ENCODE data around the gene PATL2.
"Not testable (repeated sequence)": the region's sequence is repeated elsewhere in the genome, so short reads cannot be mapped to it uniquely, and the experiment has no call there.

GRCh38 chr15:44625286-44625685, 85.8 kb downstream of the PATL2 start:
- not testable (repeated sequence) for TF ChIP-seq POLR2A (IDR thresholded peaks at IDR 0.05)
- TF ChIP-seq, protein P1, sequence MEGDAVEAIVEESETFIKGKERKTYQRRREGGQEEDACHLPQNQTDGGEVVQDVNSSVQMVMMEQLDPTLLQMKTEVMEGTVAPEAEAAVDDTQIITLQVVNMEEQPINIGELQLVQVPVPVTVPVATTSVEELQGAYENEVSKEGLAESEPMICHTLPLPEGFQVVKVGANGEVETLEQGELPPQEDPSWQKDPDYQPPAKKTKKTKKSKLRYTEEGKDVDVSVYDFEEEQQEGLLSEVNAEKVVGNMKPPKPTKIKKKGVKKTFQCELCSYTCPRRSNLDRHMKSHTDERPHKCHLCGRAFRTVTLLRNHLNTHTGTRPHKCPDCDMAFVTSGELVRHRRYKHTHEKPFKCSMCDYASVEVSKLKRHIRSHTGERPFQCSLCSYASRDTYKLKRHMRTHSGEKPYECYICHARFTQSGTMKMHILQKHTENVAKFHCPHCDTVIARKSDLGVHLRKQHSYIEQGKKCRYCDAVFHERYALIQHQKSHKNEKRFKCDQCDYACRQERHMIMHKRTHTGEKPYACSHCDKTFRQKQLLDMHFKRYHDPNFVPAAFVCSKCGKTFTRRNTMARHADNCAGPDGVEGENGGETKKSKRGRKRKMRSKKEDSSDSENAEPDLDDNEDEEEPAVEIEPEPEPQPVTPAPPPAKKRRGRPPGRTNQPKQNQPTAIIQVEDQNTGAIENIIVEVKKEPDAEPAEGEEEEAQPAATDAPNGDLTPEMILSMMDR (IDR thresholded peaks at IDR 0.05): not testable (repeated sequence)

Measured in vagina (tissue), 2 donors.